Liver (tissue), 9 donors: ENCODE results near the gene SYNGR1. TPM values are rescaled to one million over a fixed set of nuclear protein-coding genes. Genes with fewer than 3 reads are reported as not detected.

ENCODE experiments used
- DNase-seq: peaks from one replicate; pipeline ENCODE4 v3.0.0-alpha.2; 2017; ENCODE audit warnings: low spot score
- H3K27ac ChIP-seq, 2 donors: one replicate each; pipeline ENCODE4 v1.7.0; 2013; ENCODE audit warnings: inconsistent platforms in 2 of 2, low read length in 2 of 2, control low read depth in 1 of 2, low read depth in 1 of 2, mild to moderate bottlenecking in 1 of 2
- H3K27me3 ChIP-seq, 4 donors: one replicate each; pipeline versions ENCODE4 v1.6.1 to v1.7.0; 2013; ENCODE audit warnings: low read length in 3 of 4, inconsistent platforms in 1 of 4, mild to moderate bottlenecking in 1 of 4, moderate library complexity in 1 of 4; ENCODE audit not compliant: control insufficient read depth in 4 of 4, insufficient read depth in 4 of 4
- H3K36me3 ChIP-seq, 4 donors: one replicate each; pipeline versions ENCODE4 v1.6.1 to v1.7.0; 2013; ENCODE audit warnings: low read length in 3 of 4, mild to moderate bottlenecking in 3 of 4, low read depth in 1 of 4, moderate library complexity in 1 of 4; ENCODE audit not compliant: control insufficient read depth in 4 of 4, insufficient read depth in 3 of 4
- H3K4me1 ChIP-seq, 4 donors: one replicate each; pipeline versions ENCODE4 v1.6.1 to v1.7.0; 2013; ENCODE audit warnings: low read length in 3 of 4, mild to moderate bottlenecking in 3 of 4, moderate library complexity in 1 of 4; ENCODE audit not compliant: control insufficient read depth in 4 of 4, insufficient read depth in 4 of 4
- H3K4me3 ChIP-seq, 3 donors: one replicate each; pipeline versions ENCODE4 v1.6.1 to v1.7.0; 2013; ENCODE audit warnings: low read length in 3 of 3, control low read depth in 1 of 3, low read depth in 1 of 3, mild to moderate bottlenecking in 1 of 3
- H3K9ac ChIP-seq, 2 donors: one replicate each; pipeline ENCODE4 v1.7.0; 2013; ENCODE audit warnings: low read length in 2 of 2, mild to moderate bottlenecking in 2 of 2, moderate library complexity in 2 of 2, control low read depth in 1 of 2, low read depth in 1 of 2
- H3K9me3 ChIP-seq, 4 donors: one replicate each; pipeline versions ENCODE4 v1.6.1 to v1.7.0; 2013; ENCODE audit warnings: low read length in 3 of 4; ENCODE audit not compliant: control insufficient read depth in 4 of 4
- EGR1 ChIP-seq, 2 donors: IDR thresholded peaks; 2 replicates each; pipeline ENCODE4 v1.6.1; 2016 to 2018; ENCODE audit warnings: antibody characterized with exemption in 2 of 2, low read depth in 2 of 2
- FOXA1 ChIP-seq: IDR thresholded peaks from 2 replicates; pipeline ENCODE4 v1.6.1; 2016; ENCODE audit warnings: antibody characterized with exemption
- FOXA2 ChIP-seq: IDR thresholded peaks from 2 replicates; pipeline ENCODE4 v1.6.1; 2016; ENCODE audit warnings: antibody characterized with exemption
- GABPA ChIP-seq, 2 donors: IDR thresholded peaks in 1 of 2; conservative IDR thresholded peaks in 1 of 2; 2 replicates each; pipeline ENCODE4 v1.6.1; 2016; ENCODE audit warnings: antibody characterized with exemption in 2 of 2, mild to moderate bottlenecking in 1 of 2, moderate library complexity in 1 of 2
- HNF4A ChIP-seq, 2 donors: conservative IDR thresholded peaks; 2 replicates each; pipeline ENCODE4 v1.6.1; 2016; ENCODE audit warnings: antibody characterized with exemption in 2 of 2, mild to moderate bottlenecking in 2 of 2
- HNF4G ChIP-seq: IDR thresholded peaks from 2 replicates; pipeline ENCODE4 v1.6.1; 2016; ENCODE audit warnings: antibody characterized with exemption
- JUND ChIP-seq, 2 donors: IDR thresholded peaks; 2 replicates each; pipeline ENCODE4 v1.6.1; 2016; ENCODE audit warnings: antibody characterized with exemption in 2 of 2
- NR2F2 ChIP-seq: IDR thresholded peaks from 2 replicates; pipeline ENCODE4 v1.6.1; 2016; ENCODE audit warnings: antibody characterized with exemption
- RAD21 ChIP-seq, 2 donors: IDR thresholded peaks; 2 replicates each; pipeline ENCODE4 v1.6.1; 2016; ENCODE audit warnings: antibody characterized with exemption in 2 of 2, mild to moderate bottlenecking in 2 of 2
- RXRA ChIP-seq, 2 donors: IDR thresholded peaks; 2 replicates each; pipeline ENCODE4 v1.6.1; 2017 to 2018; ENCODE audit warnings: antibody characterized with exemption in 2 of 2, mild to moderate bottlenecking in 1 of 2
- SP1 ChIP-seq: IDR thresholded peaks from 2 replicates; pipeline ENCODE4 v1.6.1; 2018; ENCODE audit warnings: antibody characterized with exemption, mild to moderate bottlenecking
- YY1 ChIP-seq: IDR thresholded peaks from 2 replicates; pipeline ENCODE4 v1.6.1; 2016; ENCODE audit warnings: antibody characterized with exemption, mild to moderate bottlenecking
- WGBS: extraction: QIAGEN DNeasy Blood & Tissue Kit; methylation state at CpG from one replicate; pipeline ENCODE4 v1.1.7; 2013; 5-methylcytosine and 5-hydroxymethylcytosine counted together
- polyA plus RNA-seq, 2 donors: library from polyadenylated mRNA; stranded (reverse) in 1 of 2; unstranded in 1 of 2; fragments of 200-250 nt in 1 of 2; fragments of >200 nt in 1 of 2; fragmentation: Nextera tagmentation in 1 of 2; extraction: Ambion mirVana in 1 of 2; gene quantifications; one replicate each; pipeline versions ENCODE4 v1.2.1 to v1.2.3, GENCODE V29; 2013 to 2015
- total RNA-seq, 2 donors: library from RNA; depleted of rRNA; stranded (reverse); fragments of >200 nt; gene quantifications; one replicate each; pipeline ENCODE4 v1.2.3, GENCODE V29; 2014
- TF ChIP-seq, protein P1 (sequence below): IDR thresholded peaks from 2 replicates; pipeline ENCODE4 v1.6.1; 2016; ENCODE audit warnings: antibody characterized with exemption, mild to moderate bottlenecking
- TF ChIP-seq, protein P2 (sequence below): IDR thresholded peaks from 2 replicates; pipeline ENCODE4 v1.6.1; 2016; ENCODE audit warnings: antibody characterized with exemption
- TF ChIP-seq, protein P3 (sequence below): fragments of 150-350 bp; IDR thresholded peaks from 2 replicates; pipeline ENCODE4 v1.5.1; 2017; ENCODE audit warnings: improper control_type of control experiment, low read depth, low read length; ENCODE audit not compliant: missing input control
- TF ChIP-seq, protein P4 (sequence below): IDR thresholded peaks from 2 replicates; pipeline ENCODE4 v1.6.1; 2016; ENCODE audit warnings: antibody characterized with exemption
- donor health status: healthy.
- donor health status: healthy.
- donor health status: healthy.
- donor health status: healthy.
- donor health status: healthy.

SYNGR1 gene
- total and polyA plus RNA-seq, 4 donors = 1.8 to 21.9 (median 5.2) TPM

DNA sequence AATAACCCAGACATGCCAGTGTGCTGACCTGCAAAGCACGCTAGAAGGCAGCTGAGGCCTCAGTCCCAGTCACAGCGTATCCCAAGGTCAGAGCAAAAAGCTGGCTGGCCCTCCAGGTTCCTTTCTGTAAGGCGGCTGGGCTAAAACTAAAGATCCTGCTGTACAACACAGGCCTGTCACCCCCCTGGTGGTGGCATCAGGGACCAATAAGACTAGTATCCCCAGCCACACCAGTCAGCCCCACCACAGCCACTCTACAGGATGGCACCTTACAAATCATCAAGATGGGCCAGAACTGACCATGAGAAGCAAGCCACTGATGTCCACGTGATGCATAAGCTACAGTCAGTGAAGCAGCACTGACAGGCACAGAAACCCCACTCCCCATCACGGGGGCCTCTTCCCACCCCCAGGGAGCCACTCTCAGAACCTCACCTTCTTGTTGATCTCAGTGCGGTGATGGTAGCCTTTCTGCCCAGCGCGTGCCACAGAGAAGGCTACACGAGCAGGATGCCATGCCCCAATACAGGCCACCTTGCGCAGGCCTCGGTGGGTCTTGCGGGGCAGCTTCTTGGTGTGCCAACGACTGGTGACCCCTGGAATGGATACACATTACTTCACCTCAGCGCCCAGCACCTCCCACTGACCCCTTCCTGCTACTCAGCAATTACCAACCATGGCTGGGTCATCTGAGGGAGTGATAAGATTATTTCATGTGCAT, 35.4 kb upstream of the SYNGR1 start:
- DNase-seq = no peak
- no peaks in the 10 kb centered on the region for H3K9me3 ChIP-seq
- H3K27me3 ChIP-seq = no peaks in the 10 kb centered on the region
- peaks cover 4 to 63% (median 50%) of the 10 kb centered on the region in 4 donors for H3K4me1 ChIP-seq
- no peak for TF ChIP-seq RAD21 (IDR thresholded peaks at IDR 0.05)
- TF ChIP-seq YY1 = no peak
- no peak for TF ChIP-seq SP1
- no peak for TF ChIP-seq NR2F2
- no peak for TF ChIP-seq FOXA1
- TF ChIP-seq JUND (IDR thresholded peaks at IDR 0.05) = no peak
- TF ChIP-seq RXRA (IDR thresholded peaks at IDR 0.05) = no peak
- no peak for TF ChIP-seq HNF4G
- TF ChIP-seq, protein P1, sequence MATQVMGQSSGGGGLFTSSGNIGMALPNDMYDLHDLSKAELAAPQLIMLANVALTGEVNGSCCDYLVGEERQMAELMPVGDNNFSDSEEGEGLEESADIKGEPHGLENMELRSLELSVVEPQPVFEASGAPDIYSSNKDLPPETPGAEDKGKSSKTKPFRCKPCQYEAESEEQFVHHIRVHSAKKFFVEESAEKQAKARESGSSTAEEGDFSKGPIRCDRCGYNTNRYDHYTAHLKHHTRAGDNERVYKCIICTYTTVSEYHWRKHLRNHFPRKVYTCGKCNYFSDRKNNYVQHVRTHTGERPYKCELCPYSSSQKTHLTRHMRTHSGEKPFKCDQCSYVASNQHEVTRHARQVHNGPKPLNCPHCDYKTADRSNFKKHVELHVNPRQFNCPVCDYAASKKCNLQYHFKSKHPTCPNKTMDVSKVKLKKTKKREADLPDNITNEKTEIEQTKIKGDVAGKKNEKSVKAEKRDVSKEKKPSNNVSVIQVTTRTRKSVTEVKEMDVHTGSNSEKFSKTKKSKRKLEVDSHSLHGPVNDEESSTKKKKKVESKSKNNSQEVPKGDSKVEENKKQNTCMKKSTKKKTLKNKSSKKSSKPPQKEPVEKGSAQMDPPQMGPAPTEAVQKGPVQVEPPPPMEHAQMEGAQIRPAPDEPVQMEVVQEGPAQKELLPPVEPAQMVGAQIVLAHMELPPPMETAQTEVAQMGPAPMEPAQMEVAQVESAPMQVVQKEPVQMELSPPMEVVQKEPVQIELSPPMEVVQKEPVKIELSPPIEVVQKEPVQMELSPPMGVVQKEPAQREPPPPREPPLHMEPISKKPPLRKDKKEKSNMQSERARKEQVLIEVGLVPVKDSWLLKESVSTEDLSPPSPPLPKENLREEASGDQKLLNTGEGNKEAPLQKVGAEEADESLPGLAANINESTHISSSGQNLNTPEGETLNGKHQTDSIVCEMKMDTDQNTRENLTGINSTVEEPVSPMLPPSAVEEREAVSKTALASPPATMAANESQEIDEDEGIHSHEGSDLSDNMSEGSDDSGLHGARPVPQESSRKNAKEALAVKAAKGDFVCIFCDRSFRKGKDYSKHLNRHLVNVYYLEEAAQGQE = no peak
- TF ChIP-seq, protein P2, sequence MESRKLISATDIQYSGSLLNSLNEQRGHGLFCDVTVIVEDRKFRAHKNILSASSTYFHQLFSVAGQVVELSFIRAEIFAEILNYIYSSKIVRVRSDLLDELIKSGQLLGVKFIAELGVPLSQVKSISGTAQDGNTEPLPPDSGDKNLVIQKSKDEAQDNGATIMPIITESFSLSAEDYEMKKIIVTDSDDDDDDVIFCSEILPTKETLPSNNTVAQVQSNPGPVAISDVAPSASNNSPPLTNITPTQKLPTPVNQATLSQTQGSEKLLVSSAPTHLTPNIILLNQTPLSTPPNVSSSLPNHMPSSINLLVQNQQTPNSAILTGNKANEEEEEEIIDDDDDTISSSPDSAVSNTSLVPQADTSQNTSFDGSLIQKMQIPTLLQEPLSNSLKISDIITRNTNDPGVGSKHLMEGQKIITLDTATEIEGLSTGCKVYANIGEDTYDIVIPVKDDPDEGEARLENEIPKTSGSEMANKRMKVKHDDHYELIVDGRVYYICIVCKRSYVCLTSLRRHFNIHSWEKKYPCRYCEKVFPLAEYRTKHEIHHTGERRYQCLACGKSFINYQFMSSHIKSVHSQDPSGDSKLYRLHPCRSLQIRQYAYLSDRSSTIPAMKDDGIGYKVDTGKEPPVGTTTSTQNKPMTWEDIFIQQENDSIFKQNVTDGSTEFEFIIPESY = no peak
- no peak for TF ChIP-seq FOXA2
- TF ChIP-seq, protein P3, sequence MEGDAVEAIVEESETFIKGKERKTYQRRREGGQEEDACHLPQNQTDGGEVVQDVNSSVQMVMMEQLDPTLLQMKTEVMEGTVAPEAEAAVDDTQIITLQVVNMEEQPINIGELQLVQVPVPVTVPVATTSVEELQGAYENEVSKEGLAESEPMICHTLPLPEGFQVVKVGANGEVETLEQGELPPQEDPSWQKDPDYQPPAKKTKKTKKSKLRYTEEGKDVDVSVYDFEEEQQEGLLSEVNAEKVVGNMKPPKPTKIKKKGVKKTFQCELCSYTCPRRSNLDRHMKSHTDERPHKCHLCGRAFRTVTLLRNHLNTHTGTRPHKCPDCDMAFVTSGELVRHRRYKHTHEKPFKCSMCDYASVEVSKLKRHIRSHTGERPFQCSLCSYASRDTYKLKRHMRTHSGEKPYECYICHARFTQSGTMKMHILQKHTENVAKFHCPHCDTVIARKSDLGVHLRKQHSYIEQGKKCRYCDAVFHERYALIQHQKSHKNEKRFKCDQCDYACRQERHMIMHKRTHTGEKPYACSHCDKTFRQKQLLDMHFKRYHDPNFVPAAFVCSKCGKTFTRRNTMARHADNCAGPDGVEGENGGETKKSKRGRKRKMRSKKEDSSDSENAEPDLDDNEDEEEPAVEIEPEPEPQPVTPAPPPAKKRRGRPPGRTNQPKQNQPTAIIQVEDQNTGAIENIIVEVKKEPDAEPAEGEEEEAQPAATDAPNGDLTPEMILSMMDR = no peak
- TF ChIP-seq HNF4A (conservative IDR thresholded peaks at IDR 0.05) = no peak
- TF ChIP-seq, protein P4, sequence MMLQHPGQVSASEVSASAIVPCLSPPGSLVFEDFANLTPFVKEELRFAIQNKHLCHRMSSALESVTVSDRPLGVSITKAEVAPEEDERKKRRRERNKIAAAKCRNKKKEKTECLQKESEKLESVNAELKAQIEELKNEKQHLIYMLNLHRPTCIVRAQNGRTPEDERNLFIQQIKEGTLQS = no peak
- TF ChIP-seq GABPA (IDR thresholded peaks at IDR 0.05 in 1 of 2, conservative IDR thresholded peaks at IDR 0.05 in 1 of 2) = no peak
- TF ChIP-seq EGR1 (IDR thresholded peaks at IDR 0.05; ENCODE audit: low read depth in 2 of 2) = no peak
- 71% methylated on average over 14 of the region's 14 CpGs for WGBS
- H3K36me3 ChIP-seq = peaks cover 35 to 56% (median 42%) of the 10 kb centered on the region in 4 donors
- peak overlapping the region in 1 of 2 donors; percentile 23 for H3K9ac ChIP-seq
- no peak overlapping the region for H3K4me3 ChIP-seq
- H3K27ac ChIP-seq = peak overlapping the region in 1 of 2 donors; percentile 24
